Immature natural killer cell (primary cell): Measurements from ENCODE around the gene NINJ1. TPM values are rescaled to one million over a fixed set of nuclear protein-coding genes. Genes with fewer than 3 reads are reported as not detected.
A peak's percentile ranks its signal among the peaks of the same experiment; 100 is the strongest.

Source experiments
- DNase-seq, 3 donors: peaks; one replicate each; pipeline ENCODE4 v3.0.0; 2022; ENCODE audit warnings: mixed read lengths in 1 of 3
- H3K27ac Mint-ChIP-seq, 6 donors: one replicate each; pipeline ENCODE4 v1.8.0; 2020; ENCODE audit warnings: mixed read lengths in 6 of 6, mild to moderate bottlenecking in 5 of 6, inconsistent platforms in 4 of 6, moderate library complexity in 3 of 6
- H3K27me3 Mint-ChIP-seq, 3 donors: one replicate each; pipeline ENCODE4 v1.8.0; 2020 to 2021; ENCODE audit warnings: low read depth in 3 of 3, mild to moderate bottlenecking in 3 of 3, mixed read lengths in 3 of 3, moderate library complexity in 3 of 3, inconsistent platforms in 1 of 3
- H3K36me3 Mint-ChIP-seq, 3 donors: one replicate each; pipeline ENCODE4 v1.8.0; 2020; ENCODE audit warnings: mixed read lengths in 3 of 3, inconsistent platforms in 2 of 3, mild to moderate bottlenecking in 2 of 3
- H3K4me1 Mint-ChIP-seq, 2 donors: one replicate each; pipeline ENCODE4 v1.8.0; 2020; ENCODE audit warnings: inconsistent platforms in 2 of 2, mild to moderate bottlenecking in 2 of 2, mixed read lengths in 2 of 2, moderate library complexity in 1 of 2
- H3K4me3 Mint-ChIP-seq, 5 donors: one replicate each; pipeline ENCODE4 v1.8.0; 2020; ENCODE audit warnings: mild to moderate bottlenecking in 5 of 5, mixed read lengths in 5 of 5, inconsistent platforms in 3 of 5, moderate library complexity in 3 of 5
- H3K9me3 Mint-ChIP-seq, 6 donors: one replicate each; pipeline ENCODE4 v1.8.0; 2020; ENCODE audit warnings: mild to moderate bottlenecking in 6 of 6, mixed read lengths in 6 of 6, inconsistent platforms in 4 of 6, moderate library complexity in 3 of 6
- polyA plus RNA-seq, 3 donors: library from polyadenylated mRNA; unstranded; fragments of 300-500 nt; fragmentation: Illumina TruSeq; gene quantifications; one replicate each; pipeline ENCODE4 v1.2.3, GENCODE V29; 2021

NINJ1 gene
- polyA plus RNA-seq, 3 donors from 2014 or later = 51.3 to 91.0 (median 54.0) TPM

- H3K36me3 Mint-ChIP-seq = no peaks in the 10 kb centered on the region
- peak overlapping the region; percentile 72 to 98 (median 92) for H3K27ac Mint-ChIP-seq
- peaks cover 2 to 14% (median 2%) of the 10 kb centered on the region in 3 donors for H3K27me3 Mint-ChIP-seq
- H3K4me3 Mint-ChIP-seq = peak overlapping the region; percentile 80 to 87 (median 84)
- no peaks in the 10 kb centered on the region for H3K9me3 Mint-ChIP-seq
- peaks cover 57 to 62% of the 10 kb centered on the region in 2 donors for H3K4me1 Mint-ChIP-seq
- peak; percentile 100 for DNase-seq
These were observed 38.6 kb downstream of the NINJ1 start for GRCh38 chr9:93095205-93096130.

- Mint-ChIP-seq H3K9me3 (no peaks in the 10 kb centered on the region), H3K4me3 (peak overlapping the region; percentile 80 to 87 (median 84)), H3K36me3 (no peaks in the 10 kb centered on the region), H3K4me1 (peaks cover 52 to 54% of the 10 kb centered on the region in 2 donors), H3K27me3 (peaks cover 2 to 14% (median 4%) of the 10 kb centered on the region in 3 donors), H3K27ac (peak overlapping the region; percentile 86 to 98 (median 94))
- no peak for DNase-seq
These were observed 39.3 kb downstream of the NINJ1 start for GRCh38 chr9:93094658-93095204.

GRCh38 chr9:93093877-93094657 lies 40.0 kb downstream of the NINJ1 start:
- Mint-ChIP-seq H3K4me3 (peak overlapping the region; percentile 80 to 87 (median 84)), H3K36me3 (no peaks in the 10 kb centered on the region), H3K9me3 (no peaks in the 10 kb centered on the region), H3K4me1 (peaks cover 46 to 48% of the 10 kb centered on the region in 2 donors), H3K27ac (peak overlapping the region; percentile 86 to 98 (median 94)), H3K27me3 (peaks cover 2 to 14% (median 4%) of the 10 kb centered on the region in 3 donors)
- no peak for DNase-seq

- H3K4me3 Mint-ChIP-seq = peak overlapping the region in 4 of 5 donors; percentile 35 to 87 (median 57)
- peaks cover 2 to 16% (median 4%) of the 10 kb centered on the region in 3 donors for H3K27me3 Mint-ChIP-seq
- peaks cover 38 to 41% of the 10 kb centered on the region in 2 donors for H3K4me1 Mint-ChIP-seq
- no peaks in the 10 kb centered on the region for H3K36me3 Mint-ChIP-seq
- peak overlapping the region in 5 of 6 donors; percentile 2 to 75 (median 22) for H3K27ac Mint-ChIP-seq
- no peaks in the 10 kb centered on the region for H3K9me3 Mint-ChIP-seq
- DNase-seq = no peak
These were observed 40.7 kb downstream of the NINJ1 start for GRCh38 chr9:93093127-93093876.

- no peak for DNase-seq
- peaks cover 2 to 17% (median 4%) of the 10 kb centered on the region in 3 donors for H3K27me3 Mint-ChIP-seq
- H3K36me3 Mint-ChIP-seq = no peaks in the 10 kb centered on the region
- H3K4me3 Mint-ChIP-seq = peak overlapping the region in 1 of 5 donors; percentile 35
- H3K9me3 Mint-ChIP-seq = no peaks in the 10 kb centered on the region
- peaks cover 29 to 32% of the 10 kb centered on the region in 2 donors for H3K4me1 Mint-ChIP-seq
- H3K27ac Mint-ChIP-seq = peak overlapping the region in 2 of 6 donors; percentile 29 to 41
These were observed 41.6 kb downstream of the NINJ1 start for GRCh38 chr9:93092251-93092991.

GRCh38 chr9:93091453-93092081 lies 42.5 kb downstream of the NINJ1 start:
- Mint-ChIP-seq H3K4me3 (no peak overlapping the region), H3K27me3 (peaks cover 4 to 18% (median 4%) of the 10 kb centered on the region in 3 donors), H3K4me1 (peaks cover 21 to 26% of the 10 kb centered on the region in 2 donors), H3K9me3 (no peaks in the 10 kb centered on the region), H3K36me3 (peaks cover 0 to 3% (median 0%) of the 10 kb centered on the region in 3 donors), H3K27ac (no peak overlapping the region)
- DNase-seq = no peak

- DNase-seq = no peak
- Mint-ChIP-seq H3K4me1 (peaks cover 20 to 28% of the 10 kb centered on the region in 2 donors), H3K4me3 (no peak overlapping the region), H3K27ac (no peak overlapping the region), H3K36me3 (peaks cover 0 to 5% (median 0%) of the 10 kb centered on the region in 3 donors), H3K9me3 (no peaks in the 10 kb centered on the region), H3K27me3 (peaks cover 3 to 17% (median 4%) of the 10 kb centered on the region in 3 donors)
These were observed 43.0 kb downstream of the NINJ1 start for GRCh38 chr9:93091056-93091452.

GRCh38 chr9:93090091-93090655 lies 43.9 kb downstream of the NINJ1 start:
- Mint-ChIP-seq H3K27me3 (peaks cover 4 to 15% (median 7%) of the 10 kb centered on the region in 3 donors), H3K36me3 (peaks cover 0 to 10% (median 0%) of the 10 kb centered on the region in 3 donors), H3K9me3 (no peaks in the 10 kb centered on the region), H3K4me3 (no peak overlapping the region), H3K4me1 (peaks cover 22 to 28% of the 10 kb centered on the region in 2 donors), H3K27ac (no peak overlapping the region)
- DNase-seq = no peak

- H3K36me3 Mint-ChIP-seq = peaks cover 0 to 10% (median 0%) of the 10 kb centered on the region in 3 donors
- peaks cover 17 to 21% of the 10 kb centered on the region in 2 donors for H3K4me1 Mint-ChIP-seq
- no peaks in the 10 kb centered on the region for H3K9me3 Mint-ChIP-seq
- H3K27me3 Mint-ChIP-seq = peaks cover 3 to 15% (median 7%) of the 10 kb centered on the region in 3 donors
- no peak overlapping the region for H3K27ac Mint-ChIP-seq
- no peak overlapping the region for H3K4me3 Mint-ChIP-seq
- DNase-seq = no peak
These were observed 44.5 kb downstream of the NINJ1 start for GRCh38 chr9:93089481-93089991.

- no peak overlapping the region for H3K4me3 Mint-ChIP-seq
- no peak for DNase-seq
- peaks cover 14 to 17% of the 10 kb centered on the region in 2 donors for H3K4me1 Mint-ChIP-seq
- H3K9me3 Mint-ChIP-seq = no peaks in the 10 kb centered on the region
- peaks cover 2 to 15% (median 7%) of the 10 kb centered on the region in 3 donors for H3K27me3 Mint-ChIP-seq
- H3K36me3 Mint-ChIP-seq = peaks cover 0 to 10% (median 0%) of the 10 kb centered on the region in 3 donors
- H3K27ac Mint-ChIP-seq = no peak overlapping the region
These were observed 45.0 kb downstream of the NINJ1 start for GRCh38 chr9:93089024-93089423.

GRCh38 chr9:93088656-93089015 lies 45.4 kb downstream of the NINJ1 start:
- peaks cover 0 to 12% (median 2%) of the 10 kb centered on the region in 3 donors for H3K36me3 Mint-ChIP-seq
- DNase-seq = no peak
- no peak overlapping the region for H3K27ac Mint-ChIP-seq
- peaks cover 4 to 12% (median 7%) of the 10 kb centered on the region in 3 donors for H3K27me3 Mint-ChIP-seq
- H3K9me3 Mint-ChIP-seq = no peaks in the 10 kb centered on the region
- H3K4me1 Mint-ChIP-seq = peaks cover 13 to 16% of the 10 kb centered on the region in 2 donors
- H3K4me3 Mint-ChIP-seq = no peak overlapping the region
